Liver (tissue), 9 donors: ENCODE results near the gene RARG. TPM values are rescaled to one million over a fixed set of nuclear protein-coding genes. Genes with fewer than 3 reads are reported as not detected.

Experiments used
- DNase-seq: peaks from one replicate; pipeline ENCODE4 v3.0.0-alpha.2; 2017; ENCODE audit warnings: low spot score
- H3K27ac ChIP-seq, 2 donors: one replicate each; pipeline ENCODE4 v1.7.0; 2013; ENCODE audit warnings: inconsistent platforms in 2 of 2, low read length in 2 of 2, control low read depth in 1 of 2, low read depth in 1 of 2, mild to moderate bottlenecking in 1 of 2
- H3K27me3 ChIP-seq, 4 donors: one replicate each; pipeline versions ENCODE4 v1.6.1 to v1.7.0; 2013; ENCODE audit warnings: low read length in 3 of 4, inconsistent platforms in 1 of 4, mild to moderate bottlenecking in 1 of 4, moderate library complexity in 1 of 4; ENCODE audit not compliant: control insufficient read depth in 4 of 4, insufficient read depth in 4 of 4
- H3K36me3 ChIP-seq, 4 donors: one replicate each; pipeline versions ENCODE4 v1.6.1 to v1.7.0; 2013; ENCODE audit warnings: low read length in 3 of 4, mild to moderate bottlenecking in 3 of 4, low read depth in 1 of 4, moderate library complexity in 1 of 4; ENCODE audit not compliant: control insufficient read depth in 4 of 4, insufficient read depth in 3 of 4
- H3K4me1 ChIP-seq, 4 donors: one replicate each; pipeline versions ENCODE4 v1.6.1 to v1.7.0; 2013; ENCODE audit warnings: low read length in 3 of 4, mild to moderate bottlenecking in 3 of 4, moderate library complexity in 1 of 4; ENCODE audit not compliant: control insufficient read depth in 4 of 4, insufficient read depth in 4 of 4
- H3K4me3 ChIP-seq, 3 donors: one replicate each; pipeline versions ENCODE4 v1.6.1 to v1.7.0; 2013; ENCODE audit warnings: low read length in 3 of 3, control low read depth in 1 of 3, low read depth in 1 of 3, mild to moderate bottlenecking in 1 of 3
- H3K9ac ChIP-seq, 2 donors: one replicate each; pipeline ENCODE4 v1.7.0; 2013; ENCODE audit warnings: low read length in 2 of 2, mild to moderate bottlenecking in 2 of 2, moderate library complexity in 2 of 2, control low read depth in 1 of 2, low read depth in 1 of 2
- H3K9me3 ChIP-seq, 4 donors: one replicate each; pipeline versions ENCODE4 v1.6.1 to v1.7.0; 2013; ENCODE audit warnings: low read length in 3 of 4; ENCODE audit not compliant: control insufficient read depth in 4 of 4
- EGR1 ChIP-seq, 2 donors: IDR thresholded peaks; 2 replicates each; pipeline ENCODE4 v1.6.1; 2016 to 2018; ENCODE audit warnings: antibody characterized with exemption in 2 of 2, low read depth in 2 of 2
- FOXA1 ChIP-seq: IDR thresholded peaks from 2 replicates; pipeline ENCODE4 v1.6.1; 2016; ENCODE audit warnings: antibody characterized with exemption
- FOXA2 ChIP-seq: IDR thresholded peaks from 2 replicates; pipeline ENCODE4 v1.6.1; 2016; ENCODE audit warnings: antibody characterized with exemption
- GABPA ChIP-seq, 2 donors: IDR thresholded peaks in 1 of 2; conservative IDR thresholded peaks in 1 of 2; 2 replicates each; pipeline ENCODE4 v1.6.1; 2016; ENCODE audit warnings: antibody characterized with exemption in 2 of 2, mild to moderate bottlenecking in 1 of 2, moderate library complexity in 1 of 2
- HNF4A ChIP-seq, 2 donors: conservative IDR thresholded peaks; 2 replicates each; pipeline ENCODE4 v1.6.1; 2016; ENCODE audit warnings: antibody characterized with exemption in 2 of 2, mild to moderate bottlenecking in 2 of 2
- HNF4G ChIP-seq: IDR thresholded peaks from 2 replicates; pipeline ENCODE4 v1.6.1; 2016; ENCODE audit warnings: antibody characterized with exemption
- JUND ChIP-seq, 2 donors: IDR thresholded peaks; 2 replicates each; pipeline ENCODE4 v1.6.1; 2016; ENCODE audit warnings: antibody characterized with exemption in 2 of 2
- NR2F2 ChIP-seq: IDR thresholded peaks from 2 replicates; pipeline ENCODE4 v1.6.1; 2016; ENCODE audit warnings: antibody characterized with exemption
- RAD21 ChIP-seq, 2 donors: IDR thresholded peaks; 2 replicates each; pipeline ENCODE4 v1.6.1; 2016; ENCODE audit warnings: antibody characterized with exemption in 2 of 2, mild to moderate bottlenecking in 2 of 2
- RXRA ChIP-seq, 2 donors: IDR thresholded peaks; 2 replicates each; pipeline ENCODE4 v1.6.1; 2017 to 2018; ENCODE audit warnings: antibody characterized with exemption in 2 of 2, mild to moderate bottlenecking in 1 of 2
- SP1 ChIP-seq: IDR thresholded peaks from 2 replicates; pipeline ENCODE4 v1.6.1; 2018; ENCODE audit warnings: antibody characterized with exemption, mild to moderate bottlenecking
- TAF1 ChIP-seq: conservative IDR thresholded peaks from 2 replicates; pipeline ENCODE4 v1.6.1; 2016; ENCODE audit warnings: antibody characterized with exemption, mild to moderate bottlenecking
- YY1 ChIP-seq: IDR thresholded peaks from 2 replicates; pipeline ENCODE4 v1.6.1; 2016; ENCODE audit warnings: antibody characterized with exemption, mild to moderate bottlenecking
- WGBS: extraction: QIAGEN DNeasy Blood & Tissue Kit; methylation state at CpG from one replicate; pipeline ENCODE4 v1.1.7; 2013; 5-methylcytosine and 5-hydroxymethylcytosine counted together
- polyA plus RNA-seq, 2 donors: library from polyadenylated mRNA; stranded (reverse) in 1 of 2; unstranded in 1 of 2; fragments of 200-250 nt in 1 of 2; fragments of >200 nt in 1 of 2; fragmentation: Nextera tagmentation in 1 of 2; extraction: Ambion mirVana in 1 of 2; gene quantifications; one replicate each; pipeline versions ENCODE4 v1.2.1 to v1.2.3, GENCODE V29; 2013 to 2015
- total RNA-seq, 2 donors: library from RNA; depleted of rRNA; stranded (reverse); fragments of >200 nt; gene quantifications; one replicate each; pipeline ENCODE4 v1.2.3, GENCODE V29; 2014
- TF ChIP-seq, protein P1 (sequence below): IDR thresholded peaks from 2 replicates; pipeline ENCODE4 v1.6.1; 2016; ENCODE audit warnings: antibody characterized with exemption
- TF ChIP-seq, protein P2 (sequence below): IDR thresholded peaks from 2 replicates; pipeline ENCODE4 v1.6.1; 2016; ENCODE audit warnings: antibody characterized with exemption
- TF ChIP-seq, protein P3 (sequence below): IDR thresholded peaks from 2 replicates; pipeline ENCODE4 v1.6.1; 2016; ENCODE audit warnings: antibody characterized with exemption
- TF ChIP-seq, protein P4 (sequence below): IDR thresholded peaks from 2 replicates; pipeline ENCODE4 v1.6.1; 2016; ENCODE audit warnings: antibody characterized with exemption, mild to moderate bottlenecking
- TF ChIP-seq, protein P5 (sequence below): fragments of 150-350 bp; IDR thresholded peaks from 2 replicates; pipeline ENCODE4 v1.5.1; 2017; ENCODE audit warnings: improper control_type of control experiment, low read depth, low read length; ENCODE audit not compliant: missing input control
- donor health status: healthy.
- donor health status: healthy.
- donor health status: healthy.
- donor health status: healthy.
- donor health status: healthy.

RARG gene
- total and polyA plus RNA-seq, 4 donors: 1.7 to 3.1 (median 2.7) TPM

DNA sequence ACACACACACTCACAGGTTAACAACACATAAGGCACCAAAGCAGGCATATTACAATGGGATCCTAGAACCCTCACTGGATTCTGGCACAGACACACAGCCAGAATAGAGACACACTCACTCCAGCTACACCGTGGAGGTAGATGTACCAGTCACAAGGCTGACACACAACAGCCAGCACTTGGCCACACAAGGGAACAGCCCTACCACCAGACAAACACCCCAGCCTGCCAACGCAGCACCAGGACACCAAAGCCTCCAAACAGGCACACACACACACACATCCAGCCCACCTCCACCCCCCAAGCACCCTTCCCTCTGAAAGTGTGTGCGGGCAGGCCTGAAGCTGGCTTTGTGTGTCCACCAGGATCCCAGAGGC is 14.1 kb downstream of the RARG start:
- no peak for DNase-seq
- H3K4me1 ChIP-seq: peaks cover 0 to 42% (median 10%) of the 10 kb centered on the region in 4 donors

More for the DNA sequence above, 14.1 kb downstream of the RARG start:
- Histone ChIP-seq H3K4me3 (no peak overlapping the region), H3K36me3 (no peaks in the 10 kb centered on the region), H3K9me3 (no peaks in the 10 kb centered on the region), H3K27ac (peak overlapping the region; percentile 25 to 46), H3K27me3 (no peaks in the 10 kb centered on the region), H3K9ac (no peak overlapping the region)
- TF ChIP-seq RAD21 (IDR thresholded peaks at IDR 0.05): no peak
- no peak for TF ChIP-seq RXRA (IDR thresholded peaks at IDR 0.05)
- TF ChIP-seq, protein P1, sequence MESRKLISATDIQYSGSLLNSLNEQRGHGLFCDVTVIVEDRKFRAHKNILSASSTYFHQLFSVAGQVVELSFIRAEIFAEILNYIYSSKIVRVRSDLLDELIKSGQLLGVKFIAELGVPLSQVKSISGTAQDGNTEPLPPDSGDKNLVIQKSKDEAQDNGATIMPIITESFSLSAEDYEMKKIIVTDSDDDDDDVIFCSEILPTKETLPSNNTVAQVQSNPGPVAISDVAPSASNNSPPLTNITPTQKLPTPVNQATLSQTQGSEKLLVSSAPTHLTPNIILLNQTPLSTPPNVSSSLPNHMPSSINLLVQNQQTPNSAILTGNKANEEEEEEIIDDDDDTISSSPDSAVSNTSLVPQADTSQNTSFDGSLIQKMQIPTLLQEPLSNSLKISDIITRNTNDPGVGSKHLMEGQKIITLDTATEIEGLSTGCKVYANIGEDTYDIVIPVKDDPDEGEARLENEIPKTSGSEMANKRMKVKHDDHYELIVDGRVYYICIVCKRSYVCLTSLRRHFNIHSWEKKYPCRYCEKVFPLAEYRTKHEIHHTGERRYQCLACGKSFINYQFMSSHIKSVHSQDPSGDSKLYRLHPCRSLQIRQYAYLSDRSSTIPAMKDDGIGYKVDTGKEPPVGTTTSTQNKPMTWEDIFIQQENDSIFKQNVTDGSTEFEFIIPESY: no peak
- no peak for TF ChIP-seq NR2F2
- no peak for TF ChIP-seq HNF4A (conservative IDR thresholded peaks at IDR 0.05)
- no peak for TF ChIP-seq EGR1 (IDR thresholded peaks at IDR 0.05; ENCODE audit: low read depth in 2 of 2)
- TF ChIP-seq, protein P2, sequence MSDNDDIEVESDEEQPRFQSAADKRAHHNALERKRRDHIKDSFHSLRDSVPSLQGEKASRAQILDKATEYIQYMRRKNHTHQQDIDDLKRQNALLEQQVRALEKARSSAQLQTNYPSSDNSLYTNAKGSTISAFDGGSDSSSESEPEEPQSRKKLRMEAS: no peak
- TF ChIP-seq, protein P3, sequence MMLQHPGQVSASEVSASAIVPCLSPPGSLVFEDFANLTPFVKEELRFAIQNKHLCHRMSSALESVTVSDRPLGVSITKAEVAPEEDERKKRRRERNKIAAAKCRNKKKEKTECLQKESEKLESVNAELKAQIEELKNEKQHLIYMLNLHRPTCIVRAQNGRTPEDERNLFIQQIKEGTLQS: no peak
- TF ChIP-seq FOXA2: no peak
- no peak for TF ChIP-seq JUND (IDR thresholded peaks at IDR 0.05)
- TF ChIP-seq, protein P4, sequence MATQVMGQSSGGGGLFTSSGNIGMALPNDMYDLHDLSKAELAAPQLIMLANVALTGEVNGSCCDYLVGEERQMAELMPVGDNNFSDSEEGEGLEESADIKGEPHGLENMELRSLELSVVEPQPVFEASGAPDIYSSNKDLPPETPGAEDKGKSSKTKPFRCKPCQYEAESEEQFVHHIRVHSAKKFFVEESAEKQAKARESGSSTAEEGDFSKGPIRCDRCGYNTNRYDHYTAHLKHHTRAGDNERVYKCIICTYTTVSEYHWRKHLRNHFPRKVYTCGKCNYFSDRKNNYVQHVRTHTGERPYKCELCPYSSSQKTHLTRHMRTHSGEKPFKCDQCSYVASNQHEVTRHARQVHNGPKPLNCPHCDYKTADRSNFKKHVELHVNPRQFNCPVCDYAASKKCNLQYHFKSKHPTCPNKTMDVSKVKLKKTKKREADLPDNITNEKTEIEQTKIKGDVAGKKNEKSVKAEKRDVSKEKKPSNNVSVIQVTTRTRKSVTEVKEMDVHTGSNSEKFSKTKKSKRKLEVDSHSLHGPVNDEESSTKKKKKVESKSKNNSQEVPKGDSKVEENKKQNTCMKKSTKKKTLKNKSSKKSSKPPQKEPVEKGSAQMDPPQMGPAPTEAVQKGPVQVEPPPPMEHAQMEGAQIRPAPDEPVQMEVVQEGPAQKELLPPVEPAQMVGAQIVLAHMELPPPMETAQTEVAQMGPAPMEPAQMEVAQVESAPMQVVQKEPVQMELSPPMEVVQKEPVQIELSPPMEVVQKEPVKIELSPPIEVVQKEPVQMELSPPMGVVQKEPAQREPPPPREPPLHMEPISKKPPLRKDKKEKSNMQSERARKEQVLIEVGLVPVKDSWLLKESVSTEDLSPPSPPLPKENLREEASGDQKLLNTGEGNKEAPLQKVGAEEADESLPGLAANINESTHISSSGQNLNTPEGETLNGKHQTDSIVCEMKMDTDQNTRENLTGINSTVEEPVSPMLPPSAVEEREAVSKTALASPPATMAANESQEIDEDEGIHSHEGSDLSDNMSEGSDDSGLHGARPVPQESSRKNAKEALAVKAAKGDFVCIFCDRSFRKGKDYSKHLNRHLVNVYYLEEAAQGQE: no peak
- TF ChIP-seq TAF1: no peak
- TF ChIP-seq SP1: no peak
- no peak for TF ChIP-seq GABPA (IDR thresholded peaks at IDR 0.05 in 1 of 2, conservative IDR thresholded peaks at IDR 0.05 in 1 of 2)
- TF ChIP-seq HNF4G: no peak
- no peak for TF ChIP-seq FOXA1
- TF ChIP-seq, protein P5, sequence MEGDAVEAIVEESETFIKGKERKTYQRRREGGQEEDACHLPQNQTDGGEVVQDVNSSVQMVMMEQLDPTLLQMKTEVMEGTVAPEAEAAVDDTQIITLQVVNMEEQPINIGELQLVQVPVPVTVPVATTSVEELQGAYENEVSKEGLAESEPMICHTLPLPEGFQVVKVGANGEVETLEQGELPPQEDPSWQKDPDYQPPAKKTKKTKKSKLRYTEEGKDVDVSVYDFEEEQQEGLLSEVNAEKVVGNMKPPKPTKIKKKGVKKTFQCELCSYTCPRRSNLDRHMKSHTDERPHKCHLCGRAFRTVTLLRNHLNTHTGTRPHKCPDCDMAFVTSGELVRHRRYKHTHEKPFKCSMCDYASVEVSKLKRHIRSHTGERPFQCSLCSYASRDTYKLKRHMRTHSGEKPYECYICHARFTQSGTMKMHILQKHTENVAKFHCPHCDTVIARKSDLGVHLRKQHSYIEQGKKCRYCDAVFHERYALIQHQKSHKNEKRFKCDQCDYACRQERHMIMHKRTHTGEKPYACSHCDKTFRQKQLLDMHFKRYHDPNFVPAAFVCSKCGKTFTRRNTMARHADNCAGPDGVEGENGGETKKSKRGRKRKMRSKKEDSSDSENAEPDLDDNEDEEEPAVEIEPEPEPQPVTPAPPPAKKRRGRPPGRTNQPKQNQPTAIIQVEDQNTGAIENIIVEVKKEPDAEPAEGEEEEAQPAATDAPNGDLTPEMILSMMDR: no peak
- TF ChIP-seq YY1: no peak
- WGBS: 64% methylated on average over 3 of the region's 3 CpGs
